Stomach (tissue), 4 donors: Measurements from ENCODE around the gene CNTROB.

Experiments used
- CTCF ChIP-seq, 7 experiments: fragments of 450-650 bp in 4 of 7; fragments of 200-600 bp in 3 of 7; sonication (generic) in 3 of 7; IDR thresholded peaks; one replicate each; pipeline ENCODE4 v1.5.1; 2016 to 2019; ENCODE audit warnings: antibody characterized with exemption in 7 of 7, control low read depth in 2 of 7, mild to moderate bottlenecking in 1 of 7
- EP300 ChIP-seq: sonication (generic); formaldehyde crosslinking; IDR thresholded peaks from one replicate; pipeline ENCODE4 v1.6.1; 2017; ENCODE audit warnings: antibody characterized with exemption
- POLR2A ChIP-seq, 4 donors: fragments of 450-650 bp; IDR thresholded peaks; one replicate each; pipeline ENCODE4 v1.6.1; 2016; ENCODE audit warnings: antibody characterized with exemption in 4 of 4, control low read depth in 2 of 4, mild to moderate bottlenecking in 1 of 4, moderate library complexity in 1 of 4
- POLR2AphosphoS5 ChIP-seq, 3 donors: sonication (generic); formaldehyde crosslinking; IDR thresholded peaks; one replicate each; pipeline ENCODE4 v1.6.1; 2016; ENCODE audit warnings: antibody characterized with exemption in 3 of 3

GRCh38 chr17:7997186-7997585, 65.2 kb downstream of the CNTROB start:
- TF ChIP-seq CTCF (IDR thresholded peaks at IDR 0.05), result peak in 4 of 7 experiments; percentile 13 to 37 (median 16)
- TF ChIP-seq POLR2A (IDR thresholded peaks at IDR 0.05), result no peak
- no peak for TF ChIP-seq POLR2AphosphoS5 (IDR thresholded peaks at IDR 0.05)
- no peak for TF ChIP-seq EP300
